ENCODE measurements around the gene ARL6IP4.
"Not testable (repeated sequence)": the region's sequence is repeated elsewhere in the genome, so short reads cannot be mapped to it uniquely, and the experiment has no call there.

GRCh38 chr12:123014473-123014872 lies 34.0 kb downstream of the ARL6IP4 start:
- not testable (repeated sequence) for TF ChIP-seq CTCF (IDR thresholded peaks at IDR 0.05); NFE2L1 (CRISPR knock-in tag; IDR thresholded peaks at IDR 0.05); ZBTB21 (CRISPR knock-in tag; IDR thresholded peaks at IDR 0.05; ENCODE audit: borderline replicate concordance); ZNF232 (CRISPR knock-in tag; IDR thresholded peaks at IDR 0.05); CREB1 (CRISPR knock-in tag; IDR thresholded peaks at IDR 0.05); ATF6 (CRISPR knock-in tag; IDR thresholded peaks at IDR 0.05); ZNF263 (CRISPR knock-in tag; IDR thresholded peaks at IDR 0.05; ENCODE audit: low read depth); ATF3 (CRISPR knock-in tag; conservative IDR thresholded peaks at IDR 0.05); JUN (CRISPR knock-in tag; IDR thresholded peaks at IDR 0.05); AR (CRISPR knock-in tag; IDR thresholded peaks at IDR 0.05); TEAD4 (CRISPR knock-in tag; IDR thresholded peaks at IDR 0.05)

Data from WTC11 (cell line).